K562 (cell line): ENCODE results near the gene CCDC78. TPM values are rescaled to one million over a fixed set of nuclear protein-coding genes. Genes with fewer than 3 reads are reported as not detected.

ENCODE experiments used
- BACH1 ChIP-seq: fragments of 200-800 bp; sonication (Bioruptor generic); IDR thresholded peaks from 2 replicates; pipeline ENCODE4 v1.6.1; 2016; ENCODE audit warnings: missing genetic modification characterization, missing compliant biosample characterization
- BCOR ChIP-seq: fragments of 450-650 bp; IDR thresholded peaks from 2 replicates; pipeline ENCODE4 v1.6.1; 2016
- BRD9 ChIP-seq: fragments of 450-650 bp; IDR thresholded peaks from 2 replicates; pipeline ENCODE4 v1.6.1; 2018; ENCODE audit warnings: low read depth; ENCODE audit not compliant: partially characterized antibody
- CBX5 ChIP-seq: IDR thresholded peaks from 2 replicates; pipeline ENCODE4 v1.6.1; 2014; ENCODE audit warnings: low read depth, borderline replicate concordance
- E2F3 ChIP-seq: fragments of 250-450 bp; sonication (Bioruptor Pico); IDR thresholded peaks from 2 replicates; pipeline ENCODE4 v1.4.0; 2020; ENCODE audit warnings: mild to moderate bottlenecking
- FOSL1 ChIP-seq: fragments of 200-800 bp; sonication (Bioruptor generic); conservative IDR thresholded peaks from 2 replicates; pipeline ENCODE4 v1.6.1; 2016; ENCODE audit warnings: missing genetic modification characterization, missing compliant biosample characterization
- FOXK2 ChIP-seq, 2 experiments: fragments of 450-650 bp; IDR thresholded peaks in 1 of 2; conservative IDR thresholded peaks in 1 of 2; 2 replicates each; pipeline ENCODE4 v1.6.1; 2016; ENCODE audit warnings: low read depth in 2 of 2, mild to moderate bottlenecking in 1 of 2
- MYNN ChIP-seq, 2 experiments: sonication (generic); formaldehyde crosslinking in 1 of 2; IDR thresholded peaks; 2 replicates each; pipeline versions ENCODE4 v1.5.0 to v1.6.1; 2016 to 2020; ENCODE audit warnings: antibody characterized with exemption in 1 of 2, missing genetic modification reagents in 1 of 2
- POLR2G ChIP-seq: fragments of 200-400 bp; formaldehyde crosslinking; IDR thresholded peaks from 2 replicates; pipeline ENCODE4 v1.6.1; 2017; ENCODE audit warnings: low read depth, mild to moderate bottlenecking, antibody characterized with exemption, low read length, moderate library complexity
- POLR3G ChIP-seq: IDR thresholded peaks from 2 replicates; pipeline ENCODE4 v1.6.1; 2011; ENCODE audit not compliant: insufficient read length, insufficient replicate concordance; ENCODE audit errors: extremely low read depth
- RAD51 ChIP-seq: fragments of 450-650 bp; IDR thresholded peaks from 2 replicates; pipeline ENCODE4 v1.7.1; 2016; ENCODE audit warnings: low read depth, mild to moderate bottlenecking, borderline replicate concordance
- SAFB2 ChIP-seq: fragments of 200-400 bp; formaldehyde crosslinking; IDR thresholded peaks from 2 replicates; pipeline ENCODE4 v1.6.1; 2018; ENCODE audit warnings: borderline replicate concordance, low read length, low read depth, moderate library complexity; ENCODE audit not compliant: severe bottlenecking
- SMARCA4 ChIP-seq: fragments of 450-650 bp; IDR thresholded peaks from 2 replicates; pipeline ENCODE4 v1.6.1; 2016
- TRIM24 ChIP-seq, 2 experiments: fragments of 450-650 bp; IDR thresholded peaks; 2 replicates each; pipeline ENCODE4 v1.6.1; 2016
- ZBED1 ChIP-seq: IDR thresholded peaks from 2 replicates; pipeline ENCODE4 v1.6.1; 2014
- ZEB2 ChIP-seq: fragments of 450-650 bp; IDR thresholded peaks from 2 replicates; pipeline ENCODE4 v1.6.1; 2016
- ZNF263 ChIP-seq: sonication (generic); formaldehyde crosslinking; IDR thresholded peaks from 2 replicates; pipeline ENCODE4 v1.8.0; 2022; ENCODE audit warnings: mild to moderate bottlenecking, missing genetic modification reagents, borderline replicate concordance
- ZNF282 ChIP-seq: sonication (generic); formaldehyde crosslinking; IDR thresholded peaks from 2 replicates; pipeline ENCODE4 v1.8.1; 2023; ENCODE audit warnings: missing genetic modification reagents
- ZNF695 ChIP-seq: fragments of 450-650 bp; formaldehyde crosslinking; IDR thresholded peaks from 2 replicates; pipeline ENCODE4 v1.4.0; 2020; ENCODE audit warnings: mild to moderate bottlenecking, moderate library complexity
- ZNF707 ChIP-seq: fragments of 250-450 bp; sonication (Bioruptor Pico); conservative IDR thresholded peaks from 2 replicates; pipeline ENCODE4 v1.8.0; 2022; ENCODE audit warnings: inconsistent platforms, mild to moderate bottlenecking, moderate library complexity
- ZNF780A ChIP-seq: fragments of 250-450 bp; sonication (Bioruptor Pico); IDR thresholded peaks from 2 replicates; pipeline ENCODE4 v1.5.0; 2021; ENCODE audit warnings: mild to moderate bottlenecking
- ZZZ3 ChIP-seq: fragments of 450-650 bp; IDR thresholded peaks from 2 replicates; pipeline ENCODE4 v1.6.1; 2016; ENCODE audit warnings: antibody characterized with exemption, mild to moderate bottlenecking, moderate library complexity
- polyA plus RNA-seq, 8 experiments: library from polyadenylated mRNA; depleted of rRNA in 4 of 8; stranded (reverse) in 5 of 8; unstranded in 3 of 8; fragments of >200 nt; fragmentation: Nextera tagmentation in 2 of 8; fragmentation: Illumina TruSeq in 1 of 8; extraction: Ambion mirVana in 2 of 8; extraction: Trizol in 1 of 8; gene quantifications; 2 replicates each; pipeline versions ENCODE4 v1.2.1 to v1.2.3, GENCODE V29; 2011 to 2014; ENCODE audit warnings: inconsistent platforms in 1 of 8, missing spikeins in 1 of 8
- total RNA-seq, 7 experiments: library from RNA; depleted of rRNA in 6 of 7; stranded (reverse); fragments of >200 nt in 6 of 7; fragmentation: Illumina TruSeq in 2 of 7; extraction: Trizol in 2 of 7; gene quantifications; 2 replicates each; pipeline versions ENCODE4 v1.2.1 to v1.2.3, GENCODE V29; 2011 to 2021; ENCODE audit warnings: low replicate concordance in 1 of 7
- TF ChIP-seq, protein P1 (sequence below), 2 experiments: IDR thresholded peaks; 2 replicates each; pipeline ENCODE4 v1.6.1; 2011; ENCODE audit warnings: borderline replicate concordance in 1 of 2, control low read depth in 1 of 2, low read depth in 1 of 2, low read length in 1 of 2, mild to moderate bottlenecking in 1 of 2, mixed read lengths in 1 of 2, moderate library complexity in 1 of 2; ENCODE audit not compliant: insufficient read depth in 1 of 2, insufficient read length in 1 of 2, poor library complexity in 1 of 2, severe bottlenecking in 1 of 2; ENCODE audit errors: extremely low read depth in 1 of 2
- TF ChIP-seq, protein P2 (sequence below): fragments of 450-650 bp; IDR thresholded peaks from 2 replicates; pipeline ENCODE4 v1.7.0; 2016; ENCODE audit warnings: borderline replicate concordance
- TF ChIP-seq, protein P3 (sequence below): IDR thresholded peaks from 2 replicates; pipeline ENCODE4 v1.6.1; 2011; ENCODE audit warnings: borderline replicate concordance, low read depth, mild to moderate bottlenecking, moderate library complexity, low read length; ENCODE audit not compliant: insufficient read depth, poor library complexity, severe bottlenecking

CCDC78 gene
- total and polyA plus RNA-seq, 9 of the 15 experiments (the other 6 are each of a cell fraction or from before 2014, with no cell fraction given), result 0.24 to 17.7 (median 2.9) TPM

DNA sequence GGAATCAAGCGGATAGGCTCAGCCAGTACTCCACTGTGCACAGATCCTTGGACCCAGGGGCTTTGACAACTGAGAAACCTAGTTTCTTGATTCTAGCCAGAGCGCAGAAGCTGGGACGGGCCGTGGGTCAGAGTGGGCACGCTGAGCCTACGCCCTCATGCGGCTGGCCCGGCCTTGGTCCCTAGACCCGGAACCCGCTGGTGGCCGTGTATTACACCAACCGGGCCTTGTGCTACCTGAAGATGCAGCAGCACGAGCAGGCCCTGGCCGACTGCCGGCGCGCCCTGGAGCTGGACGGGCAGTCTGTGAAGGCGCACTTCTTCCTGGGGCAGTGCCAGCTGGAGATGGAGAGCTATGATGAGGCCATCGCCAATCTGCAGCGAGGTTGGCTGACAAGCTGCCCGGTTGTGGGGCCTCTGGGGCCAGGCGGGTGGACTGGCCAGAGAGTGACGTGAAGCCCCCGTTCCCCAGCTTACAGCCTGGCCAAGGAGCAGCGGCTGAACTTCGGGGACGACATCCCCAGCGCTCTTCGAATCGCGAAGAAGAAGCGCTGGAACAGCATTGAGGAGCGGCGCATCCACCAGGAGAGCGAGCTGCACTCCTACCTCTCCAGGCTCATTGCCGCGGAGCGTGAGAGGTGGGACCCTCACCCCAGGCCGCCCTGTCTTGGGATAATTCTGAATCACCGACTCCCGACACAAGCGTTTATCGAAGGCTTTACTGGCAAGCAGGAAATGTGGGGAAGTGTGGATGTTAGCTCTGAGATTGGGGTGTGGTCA lies 45.1 kb downstream of the CCDC78 start (continued):
- TF ChIP-seq BACH1 (tag) (no peak), ZZZ3 (no peak), ZNF707 (no peak), E2F3 (no peak), ZEB2 (no peak), FOXK2 (conservative IDR thresholded peaks at IDR 0.05 in 1 of 2, IDR thresholded peaks at IDR 0.05 in 1 of 2; ENCODE audit: low read depth in 2 of 2) (no peak), CBX5 (no peak), POLR3G (no peak), SMARCA4 (no peak), POLR2G (peak; percentile 63; the same call in 1 of the 2 replicates), ZNF780A (no peak), ZNF695 (CRISPR knock-in tag) (no peak), BCOR (no peak), FOSL1 (tag) (no peak), ZNF282 (CRISPR knock-in tag) (0 out of 2 replicates have a peak, but pooled peaks have one; percentile 62), BRD9 (no peak), ZNF263 (0 out of 2 replicates have a peak, but pooled peaks have one; percentile 3), TRIM24 (IDR thresholded peaks at IDR 0.05) (no peak), MYNN (IDR thresholded peaks at IDR 0.05) (peak; percentile 12; the same call in 1 of the 2 replicates), MYNN (CRISPR knock-in tag; IDR thresholded peaks at IDR 0.05) (no peak), SAFB2 (no peak), ZBED1 (peak; percentile 34; the same call in 1 of the 2 replicates), RAD51 (no peak)
- TF ChIP-seq, protein P1, sequence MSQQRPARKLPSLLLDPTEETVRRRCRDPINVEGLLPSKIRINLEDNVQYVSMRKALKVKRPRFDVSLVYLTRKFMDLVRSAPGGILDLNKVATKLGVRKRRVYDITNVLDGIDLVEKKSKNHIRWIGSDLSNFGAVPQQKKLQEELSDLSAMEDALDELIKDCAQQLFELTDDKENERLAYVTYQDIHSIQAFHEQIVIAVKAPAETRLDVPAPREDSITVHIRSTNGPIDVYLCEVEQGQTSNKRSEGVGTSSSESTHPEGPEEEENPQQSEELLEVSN (IDR thresholded peaks at IDR 0.05; ENCODE audit: borderline replicate concordance in 1 of 2, extremely low read depth in 1 of 2, insufficient read depth in 1 of 2, insufficient read length in 1 of 2, low read depth in 1 of 2, low read length in 1 of 2, poor library complexity in 1 of 2, severe bottlenecking in 1 of 2), result no peak
- TF ChIP-seq, protein P2, sequence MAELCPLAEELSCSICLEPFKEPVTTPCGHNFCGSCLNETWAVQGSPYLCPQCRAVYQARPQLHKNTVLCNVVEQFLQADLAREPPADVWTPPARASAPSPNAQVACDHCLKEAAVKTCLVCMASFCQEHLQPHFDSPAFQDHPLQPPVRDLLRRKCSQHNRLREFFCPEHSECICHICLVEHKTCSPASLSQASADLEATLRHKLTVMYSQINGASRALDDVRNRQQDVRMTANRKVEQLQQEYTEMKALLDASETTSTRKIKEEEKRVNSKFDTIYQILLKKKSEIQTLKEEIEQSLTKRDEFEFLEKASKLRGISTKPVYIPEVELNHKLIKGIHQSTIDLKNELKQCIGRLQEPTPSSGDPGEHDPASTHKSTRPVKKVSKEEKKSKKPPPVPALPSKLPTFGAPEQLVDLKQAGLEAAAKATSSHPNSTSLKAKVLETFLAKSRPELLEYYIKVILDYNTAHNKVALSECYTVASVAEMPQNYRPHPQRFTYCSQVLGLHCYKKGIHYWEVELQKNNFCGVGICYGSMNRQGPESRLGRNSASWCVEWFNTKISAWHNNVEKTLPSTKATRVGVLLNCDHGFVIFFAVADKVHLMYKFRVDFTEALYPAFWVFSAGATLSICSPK, result no peak
- TF ChIP-seq, protein P3, sequence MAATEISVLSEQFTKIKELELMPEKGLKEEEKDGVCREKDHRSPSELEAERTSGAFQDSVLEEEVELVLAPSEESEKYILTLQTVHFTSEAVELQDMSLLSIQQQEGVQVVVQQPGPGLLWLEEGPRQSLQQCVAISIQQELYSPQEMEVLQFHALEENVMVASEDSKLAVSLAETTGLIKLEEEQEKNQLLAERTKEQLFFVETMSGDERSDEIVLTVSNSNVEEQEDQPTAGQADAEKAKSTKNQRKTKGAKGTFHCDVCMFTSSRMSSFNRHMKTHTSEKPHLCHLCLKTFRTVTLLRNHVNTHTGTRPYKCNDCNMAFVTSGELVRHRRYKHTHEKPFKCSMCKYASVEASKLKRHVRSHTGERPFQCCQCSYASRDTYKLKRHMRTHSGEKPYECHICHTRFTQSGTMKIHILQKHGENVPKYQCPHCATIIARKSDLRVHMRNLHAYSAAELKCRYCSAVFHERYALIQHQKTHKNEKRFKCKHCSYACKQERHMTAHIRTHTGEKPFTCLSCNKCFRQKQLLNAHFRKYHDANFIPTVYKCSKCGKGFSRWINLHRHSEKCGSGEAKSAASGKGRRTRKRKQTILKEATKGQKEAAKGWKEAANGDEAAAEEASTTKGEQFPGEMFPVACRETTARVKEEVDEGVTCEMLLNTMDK, result peak; percentile 35
